ENCODE results near the gene CAMKMT. TPM values are rescaled to one million over a fixed set of nuclear protein-coding genes. Genes with fewer than 3 reads are reported as not detected.

CAMKMT gene
- total and polyA plus RNA-seq, 9 of the 15 experiments (the other 6 are each of a cell fraction or from before 2014, with no cell fraction given): 1.6 to 15.3 (median 7.4) TPM

GRCh38 chr2:44579115-44579836 is 217.5 kb downstream of the CAMKMT start:
- Histone ChIP-seq H3K9ac (ENCODE audit: insufficient read depth in 1 of 2, low read depth in 2 of 2, low read length in 2 of 2) (no peak overlapping the region), H3K9me1 (ENCODE audit: control insufficient read depth, insufficient read depth, low read length) (no peaks in the 10 kb centered on the region), H3K4me2 (ENCODE audit: insufficient read depth, low read length) (no peak overlapping the region), H3K4me1 (replicated peaks in 1 of 2; ENCODE audit: control insufficient read depth in 2 of 2, insufficient read depth in 2 of 2, low read length in 2 of 2) (no peaks in the 10 kb centered on the region), H3K27me3 (ENCODE audit: control insufficient read depth in 2 of 2, insufficient read depth in 2 of 2, low read length in 2 of 2) (no peaks in the 10 kb centered on the region; a peak in 1 of 5 replicates), H2AFZ (ENCODE audit: low read depth, low read length) (no peak overlapping the region), H4K20me1 (replicated peaks; ENCODE audit: control insufficient read depth, insufficient read depth, low read length) (no peaks in the 10 kb centered on the region), H3K9me3 (replicated peaks; ENCODE audit: control insufficient read depth, insufficient read depth, low read depth, low read length) (no peaks in the 10 kb centered on the region), H3K27ac (ENCODE audit: extremely low read depth, low read depth, low read length) (no peak overlapping the region), H3K4me3 (no peak overlapping the region), H3K36me3 (ENCODE audit: control insufficient read depth, insufficient read depth, low read length) (no peaks in the 10 kb centered on the region), H3K79me2 (ENCODE audit: control insufficient read depth, insufficient read depth, low read length) (no peaks in the 10 kb centered on the region)
- intact Hi-C loops (cut with micrococcal nuclease): no loop called here
- no peak for ATAC-seq
- no peak for FAIRE-seq
- DNase-seq (ENCODE audit: extremely low read depth in 1 of 4, low spot score in 3 of 4): no peak
- no TSS peak for BruUV-seq (replicated peaks)
- POLR2A ChIA-PET: interaction anchor here (0.5 to 1.4 kb wide), 2 partner anchors 18 to 98 kb away, joined by 3 read pairs; no protein-coding TSS in a partner anchor
- in situ Hi-C loops (cut with MboI): no loop called here
- WGBS (ENCODE audit: insufficient coverage, low coverage, missing lambda C conversion rate): 14% methylated on average over 6 of the region's 6 CpGs
- CTCF ChIA-PET (ENCODE audit: low intra/inter-chr PET ratio): no interaction called here
- TF ChIP-seq SNRNP70 (optimal IDR thresholded peaks at IDR 0.05; ENCODE audit: low read depth, low read length) (no peak), HOMEZ (CRISPR knock-in tag; IDR thresholded peaks at IDR 0.05) (no peak), RBM14 (IDR thresholded peaks at IDR 0.05; ENCODE audit: borderline replicate concordance, insufficient read depth, low read depth, low read length) (no peak), MLX (CRISPR knock-in tag; conservative IDR thresholded peaks at IDR 0.05) (no peak), ZNF318 (IDR thresholded peaks at IDR 0.05; ENCODE audit: borderline replicate concordance in 1 of 2, low read depth in 1 of 2) (no peak)
